Transverse colon (tissue), 4 donors: Measurements from ENCODE around the gene GALK2.

Experiments used
- EP300 ChIP-seq: sonication (generic); formaldehyde crosslinking; IDR thresholded peaks from one replicate; pipeline ENCODE4 v1.6.1; 2017; ENCODE audit warnings: antibody characterized with exemption, low read depth
- POLR2A ChIP-seq: fragments of 450-650 bp; IDR thresholded peaks from one replicate; pipeline ENCODE4 v1.6.1; 2016; ENCODE audit warnings: antibody characterized with exemption, mild to moderate bottlenecking, moderate library complexity
- POLR2AphosphoS5 ChIP-seq, 3 donors: sonication (generic); formaldehyde crosslinking; IDR thresholded peaks; one replicate each; pipeline ENCODE4 v1.6.1; 2016; ENCODE audit warnings: antibody characterized with exemption in 3 of 3
- TF ChIP-seq, protein P1 (sequence below), 5 experiments: fragments of 200-600 bp in 3 of 5; fragments of 450-650 bp in 2 of 5; sonication (generic) in 3 of 5; IDR thresholded peaks; 1 replicate in 2 of 5; 2 replicates in 3 of 5; pipeline ENCODE4 v1.5.1; 2016 to 2017; ENCODE audit warnings: antibody characterized with exemption in 5 of 5, inconsistent platforms in 3 of 5, mild to moderate bottlenecking in 2 of 5, moderate library complexity in 1 of 5

DNA sequence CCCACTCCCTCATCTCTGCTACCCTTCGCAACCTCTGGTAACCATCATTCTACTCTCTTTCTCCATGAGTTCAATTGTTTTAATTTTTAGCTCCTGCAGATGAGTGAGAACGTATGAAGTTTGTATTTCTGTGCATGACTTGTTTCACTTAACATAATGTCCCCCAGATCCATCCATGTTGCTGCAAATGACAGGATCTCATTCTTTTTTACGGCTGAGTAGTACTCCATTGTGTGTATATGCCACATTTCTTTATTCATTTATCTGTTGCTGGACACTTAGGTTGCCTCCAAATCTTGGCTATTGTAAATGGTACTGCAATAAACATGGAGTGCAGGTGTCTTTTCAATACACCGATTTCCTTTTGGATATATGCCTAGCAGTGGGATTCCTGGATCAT, 12.1 kb downstream of the GALK2 start:
- TF ChIP-seq POLR2A (no peak), POLR2AphosphoS5 (IDR thresholded peaks at IDR 0.05) (no peak), EP300 (no peak)
- TF ChIP-seq, protein P1, sequence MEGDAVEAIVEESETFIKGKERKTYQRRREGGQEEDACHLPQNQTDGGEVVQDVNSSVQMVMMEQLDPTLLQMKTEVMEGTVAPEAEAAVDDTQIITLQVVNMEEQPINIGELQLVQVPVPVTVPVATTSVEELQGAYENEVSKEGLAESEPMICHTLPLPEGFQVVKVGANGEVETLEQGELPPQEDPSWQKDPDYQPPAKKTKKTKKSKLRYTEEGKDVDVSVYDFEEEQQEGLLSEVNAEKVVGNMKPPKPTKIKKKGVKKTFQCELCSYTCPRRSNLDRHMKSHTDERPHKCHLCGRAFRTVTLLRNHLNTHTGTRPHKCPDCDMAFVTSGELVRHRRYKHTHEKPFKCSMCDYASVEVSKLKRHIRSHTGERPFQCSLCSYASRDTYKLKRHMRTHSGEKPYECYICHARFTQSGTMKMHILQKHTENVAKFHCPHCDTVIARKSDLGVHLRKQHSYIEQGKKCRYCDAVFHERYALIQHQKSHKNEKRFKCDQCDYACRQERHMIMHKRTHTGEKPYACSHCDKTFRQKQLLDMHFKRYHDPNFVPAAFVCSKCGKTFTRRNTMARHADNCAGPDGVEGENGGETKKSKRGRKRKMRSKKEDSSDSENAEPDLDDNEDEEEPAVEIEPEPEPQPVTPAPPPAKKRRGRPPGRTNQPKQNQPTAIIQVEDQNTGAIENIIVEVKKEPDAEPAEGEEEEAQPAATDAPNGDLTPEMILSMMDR (IDR thresholded peaks at IDR 0.05) = no peak
